ENCODE measurements around the gene MYOCOS.
"Not testable (repeated sequence)": the region's sequence is repeated elsewhere in the genome, so short reads cannot be mapped to it uniquely, and the experiment has no call there.

MYOCOS gene, protein sequence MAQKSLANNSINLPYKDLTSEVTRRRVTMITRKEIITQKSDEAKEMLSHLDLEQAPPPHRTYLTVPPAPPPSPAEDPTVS

DNA sequence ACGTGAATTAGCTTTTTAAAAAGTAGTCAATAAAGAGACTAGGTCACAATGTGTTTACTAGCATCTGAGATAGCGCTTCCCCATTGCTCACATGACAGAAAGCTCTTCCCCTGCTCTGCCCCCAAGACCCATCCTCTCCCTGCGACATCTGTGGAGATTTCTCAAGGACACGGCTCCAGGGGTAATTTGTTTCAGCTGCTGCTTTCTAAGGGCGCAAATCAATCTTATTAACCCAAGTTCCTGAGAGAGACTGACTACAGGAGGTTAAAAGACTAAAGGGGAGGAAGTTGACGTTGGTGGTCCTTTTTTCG lies at the start of gene MYOCOS:
Gene MYOCOS, plus strand, starts transcription at position 92 of the 311 bp plus-strand sequence. CDS start 1,641 bp downstream, outside the sequence.
- DNase-seq, result no peak

DNA sequence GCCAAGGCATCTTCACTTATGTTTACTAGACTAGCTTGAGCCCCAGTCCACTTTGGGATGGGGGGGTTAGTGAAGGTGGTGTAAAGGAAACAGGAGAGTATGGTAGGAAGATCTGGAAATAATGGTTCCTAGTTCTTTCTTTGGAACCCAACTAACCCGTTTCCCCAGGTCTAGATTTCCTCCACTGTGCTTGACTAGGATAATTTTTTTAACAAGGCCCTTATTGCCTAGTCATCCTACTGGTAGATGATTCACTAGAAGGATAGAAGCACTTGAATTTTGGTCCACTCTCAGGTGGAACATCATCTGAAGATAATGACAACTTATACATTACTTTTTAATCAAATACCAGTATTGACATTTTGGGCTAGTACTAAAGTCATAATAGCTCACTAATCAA lies 45.9 kb upstream of the MYOCOS start:
- DNase-seq, result no peak

DNA sequence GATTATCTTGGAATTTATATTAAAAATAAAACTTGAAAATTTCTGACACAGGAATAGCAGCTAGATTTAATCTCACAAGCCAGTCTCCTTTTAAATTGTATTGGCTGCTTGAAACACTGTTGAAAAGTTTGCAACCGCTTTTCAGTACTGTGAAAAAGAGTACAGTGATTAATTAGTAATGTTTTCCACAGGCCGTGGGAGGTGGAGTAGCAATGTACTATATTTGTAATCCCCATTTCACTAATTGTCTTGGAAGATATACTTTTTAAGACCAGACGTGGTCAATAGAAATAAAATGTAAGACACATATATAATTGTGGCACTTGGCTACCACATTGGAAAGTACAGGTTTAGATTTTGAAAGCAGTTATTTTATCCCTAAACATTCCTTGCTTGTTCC lies 40.8 kb upstream of the MYOCOS start:
- DNase-seq, result no peak

- no peak for DNase-seq
These were observed 40.3 kb upstream of the MYOCOS start for GRCh38 chr1:171581766-171582165.

GRCh38 chr1:171582589-171582988 lies 39.5 kb upstream of the MYOCOS start:
- no peak for DNase-seq

GRCh38 chr1:171583591-171584201 lies 38.3 kb upstream of the MYOCOS start:
- DNase-seq, result no peak

- DNase-seq, result no peak
These were observed 36.3 kb upstream of the MYOCOS start for GRCh38 chr1:171585715-171586114.

DNA sequence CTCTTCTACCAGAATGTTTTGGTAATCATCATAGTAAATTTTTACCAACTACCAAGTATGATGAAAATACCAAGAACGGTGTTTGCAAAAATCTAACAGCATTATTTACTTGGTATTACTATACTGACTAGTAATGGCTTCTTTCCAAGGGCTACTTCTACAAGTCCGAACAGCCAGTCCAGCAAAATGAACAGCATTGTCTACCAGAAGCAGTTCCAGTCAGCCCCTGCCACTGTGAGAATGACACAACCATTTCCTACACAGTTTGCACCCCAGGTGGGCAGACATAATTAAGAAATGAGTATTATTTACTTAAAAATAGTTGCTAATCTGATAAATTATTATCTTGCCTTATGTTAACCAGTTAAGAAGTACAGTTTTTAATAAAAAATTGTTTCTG lies 33.8 kb upstream of the MYOCOS start:
- no peak for DNase-seq

DNA sequence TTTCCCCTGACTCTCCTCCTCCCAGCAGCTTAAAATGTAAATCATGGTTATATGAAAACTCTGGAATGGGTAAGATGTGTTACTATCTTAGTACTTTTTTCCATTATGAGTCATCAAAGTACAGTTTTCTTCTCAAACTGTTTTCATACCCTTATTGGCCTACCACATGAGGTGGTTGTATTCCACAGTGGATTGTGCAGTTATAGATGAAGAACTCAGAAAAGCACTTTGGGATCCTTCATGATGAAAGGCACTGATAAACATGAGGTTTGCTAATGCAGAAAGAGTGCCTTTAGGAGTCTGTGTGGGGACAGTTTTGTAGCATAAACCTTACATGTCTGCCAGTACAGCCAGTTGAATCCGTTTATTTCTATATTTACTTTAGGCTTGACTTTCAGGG lies 32.0 kb upstream of the MYOCOS start:
- DNase-seq, result no peak

DNA sequence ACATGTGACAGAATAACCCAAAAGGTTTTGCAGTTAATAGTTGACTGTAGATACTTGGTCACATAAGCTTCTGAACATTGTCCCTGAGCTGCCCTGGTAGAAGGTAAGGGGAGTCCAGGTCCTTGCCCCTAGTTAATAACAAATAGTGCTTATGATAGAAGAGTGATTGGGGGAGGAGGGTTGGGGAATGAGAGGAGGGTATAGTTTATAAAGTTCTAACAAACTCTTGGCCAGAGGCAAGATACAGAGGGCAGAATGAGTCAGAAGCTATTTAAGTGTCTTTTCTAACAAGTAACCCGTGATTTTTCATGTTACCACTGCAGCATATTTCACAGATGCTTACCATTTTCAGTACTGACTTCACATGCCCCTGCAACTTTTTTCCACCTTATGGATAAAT lies 26.7 kb upstream of the MYOCOS start:
- no peak for DNase-seq

DNA sequence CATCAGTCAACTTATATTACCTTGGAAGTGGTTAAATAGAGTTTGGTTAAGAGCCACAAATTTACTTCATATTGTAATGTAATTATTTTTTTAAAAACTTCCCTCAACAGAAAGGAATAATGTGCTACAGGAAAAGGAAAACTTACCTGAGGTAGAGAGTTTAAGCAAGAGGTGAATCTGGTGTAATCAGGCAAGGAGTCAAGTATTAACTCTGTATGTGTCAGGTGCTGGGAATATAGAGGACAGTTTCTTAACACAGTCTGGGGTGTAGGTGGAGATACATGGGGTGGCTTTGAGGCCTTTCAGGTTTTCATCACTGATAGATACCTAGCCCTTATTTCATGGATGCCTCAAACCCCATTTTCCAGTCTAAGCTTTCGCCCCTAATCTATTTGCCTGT lies 25.9 kb upstream of the MYOCOS start:
- DNase-seq, result no peak

DNA sequence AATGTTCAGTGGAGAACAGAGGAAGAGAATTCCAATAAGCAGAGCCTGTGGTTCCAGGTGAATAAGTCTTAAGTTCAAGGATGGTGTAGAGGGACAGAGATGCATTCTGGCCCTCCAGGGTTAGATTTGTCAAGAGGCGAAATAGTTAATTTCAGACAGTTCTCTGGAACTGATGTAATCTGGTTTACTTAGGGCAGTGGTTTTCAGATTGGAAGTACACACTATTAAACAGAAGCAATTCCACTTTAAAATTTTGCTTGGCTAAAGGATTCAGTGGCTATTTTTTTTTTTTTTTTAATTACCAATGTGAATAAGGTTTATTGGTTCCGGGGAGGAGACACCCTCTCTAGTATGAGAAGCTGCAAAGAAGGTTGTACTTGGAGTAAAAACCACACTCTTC lies 25.3 kb upstream of the MYOCOS start:
- no peak for DNase-seq

- no peak for DNase-seq
These were observed 24.8 kb upstream of the MYOCOS start for GRCh38 chr1:171597203-171597602.

GRCh38 chr1:171600310-171600709 lies 21.7 kb upstream of the MYOCOS start:
- DNase-seq, result not testable (repeated sequence)

- DNase-seq, result no peak
These were observed 21.2 kb upstream of the MYOCOS start for GRCh38 chr1:171600862-171601261.

GRCh38 chr1:171603042-171603441 lies 19.0 kb upstream of the MYOCOS start:
- DNase-seq, result not testable (repeated sequence)

DNA sequence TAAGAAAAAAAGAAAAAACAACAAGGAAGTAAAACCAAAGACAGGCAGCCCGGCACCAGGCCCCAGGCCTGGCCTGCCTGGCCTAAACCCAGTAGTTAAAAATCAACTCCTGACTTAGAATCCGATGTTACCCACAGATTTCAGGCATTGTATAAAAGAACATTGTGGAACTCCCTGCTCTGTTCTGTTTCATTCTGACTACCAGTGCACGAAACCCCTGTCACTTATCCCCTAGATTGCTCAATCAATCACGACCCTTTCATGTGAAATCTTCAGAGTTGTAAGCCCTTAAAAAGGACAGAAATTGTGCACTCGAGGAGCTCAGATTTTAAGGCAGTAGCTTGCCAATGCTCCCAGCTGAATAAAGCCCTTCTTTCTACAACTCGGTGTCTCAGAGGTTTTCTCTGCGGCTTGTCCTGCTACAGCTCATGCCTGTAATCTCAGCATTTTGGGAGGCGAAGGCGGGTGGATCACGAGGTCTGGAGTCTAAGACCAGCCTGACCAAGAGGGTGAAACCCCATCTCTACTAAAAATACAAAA lies 15.6 kb upstream of the MYOCOS start:
- DNase-seq, result no peak

DNA sequence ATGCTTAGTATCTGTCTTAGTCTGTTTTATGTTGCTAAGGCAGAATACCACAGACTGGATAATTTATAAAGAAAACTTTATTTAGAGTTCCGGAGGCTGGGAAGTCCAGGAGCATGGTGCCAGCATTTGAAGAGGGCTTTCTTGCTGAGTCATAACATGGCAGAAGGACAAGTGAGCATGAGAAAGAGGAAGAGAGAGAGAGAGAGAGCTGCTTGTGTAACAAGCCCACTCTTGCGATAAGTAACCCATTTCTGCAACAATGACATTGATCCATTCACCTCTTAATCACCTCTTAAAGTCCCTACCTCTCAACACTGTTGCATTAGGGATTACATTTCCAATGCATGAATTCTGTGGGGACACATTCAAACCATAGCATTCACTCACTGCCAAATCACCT lies 11.7 kb upstream of the MYOCOS start:
- DNase-seq, result no peak

DNA sequence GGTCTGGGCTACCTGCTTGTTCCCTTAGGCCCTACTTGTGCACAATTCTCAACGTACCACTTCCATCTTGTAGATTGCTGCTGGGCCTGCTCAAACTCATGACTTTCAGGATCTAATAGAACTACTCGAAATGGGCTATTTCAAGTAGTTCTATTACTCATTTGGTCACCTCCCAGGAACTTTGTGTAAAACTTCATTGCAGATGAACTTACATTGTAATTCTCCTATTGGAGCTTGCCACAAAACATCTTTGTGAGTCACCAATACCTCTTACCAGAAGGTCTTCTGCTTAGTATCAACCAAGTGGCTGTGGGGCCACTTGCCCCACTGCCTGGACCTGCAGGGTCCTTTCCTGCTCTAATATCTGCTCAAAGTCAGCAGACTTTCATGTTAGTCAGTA lies 10.7 kb upstream of the MYOCOS start:
- no peak for DNase-seq

- DNase-seq, result no peak
These were observed 8.8 kb upstream of the MYOCOS start for GRCh38 chr1:171613282-171613681.

- not testable (repeated sequence) for DNase-seq
These were observed 6.7 kb upstream of the MYOCOS start for GRCh38 chr1:171615122-171615906.

DNA sequence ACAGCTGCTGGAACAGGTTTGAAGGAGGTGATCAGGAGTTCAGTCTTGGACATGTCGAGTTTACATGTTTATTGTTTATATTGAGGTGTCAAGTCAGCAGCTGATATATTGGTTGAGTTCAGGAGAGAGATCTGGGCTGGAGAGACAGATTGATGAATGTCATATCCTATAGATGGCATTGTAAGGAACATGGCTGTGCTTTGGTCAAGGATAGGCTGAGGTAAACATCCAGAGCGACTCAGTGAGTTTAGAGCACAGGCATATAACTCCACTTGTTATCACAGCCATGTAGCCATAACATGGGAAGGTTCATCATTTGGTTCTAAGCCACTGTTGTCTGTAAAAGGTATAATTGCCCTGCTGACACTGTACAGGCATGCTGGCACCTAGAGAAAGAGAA lies 5.5 kb upstream of the MYOCOS start:
- DNase-seq, result no peak

- DNase-seq, result no peak
These were observed 1.7 kb downstream of the MYOCOS start for GRCh38 chr1:171623651-171624331.

GRCh38 chr1:171625225-171625624 lies 3.2 kb downstream of the MYOCOS start:
- no peak for DNase-seq
